GM19023 (cell line): ENCODE results near the gene CGREF1.

Experiments used
- ATAC-seq: cut with Tn5 transposase; IDR thresholded peaks from one replicate; pipeline ENCODE4 v1.9.1; 2021; ENCODE audit warnings: mild to moderate bottlenecking, moderate library complexity; ENCODE audit not compliant: unreplicated experiment

The CGREF1 gene, protein sequence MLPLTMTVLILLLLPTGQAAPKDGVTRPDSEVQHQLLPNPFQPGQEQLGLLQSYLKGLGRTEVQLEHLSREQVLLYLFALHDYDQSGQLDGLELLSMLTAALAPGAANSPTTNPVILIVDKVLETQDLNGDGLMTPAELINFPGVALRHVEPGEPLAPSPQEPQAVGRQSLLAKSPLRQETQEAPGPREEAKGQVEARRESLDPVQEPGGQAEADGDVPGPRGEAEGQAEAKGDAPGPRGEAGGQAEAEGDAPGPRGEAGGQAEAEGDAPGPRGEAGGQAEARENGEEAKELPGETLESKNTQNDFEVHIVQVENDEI

DNA sequence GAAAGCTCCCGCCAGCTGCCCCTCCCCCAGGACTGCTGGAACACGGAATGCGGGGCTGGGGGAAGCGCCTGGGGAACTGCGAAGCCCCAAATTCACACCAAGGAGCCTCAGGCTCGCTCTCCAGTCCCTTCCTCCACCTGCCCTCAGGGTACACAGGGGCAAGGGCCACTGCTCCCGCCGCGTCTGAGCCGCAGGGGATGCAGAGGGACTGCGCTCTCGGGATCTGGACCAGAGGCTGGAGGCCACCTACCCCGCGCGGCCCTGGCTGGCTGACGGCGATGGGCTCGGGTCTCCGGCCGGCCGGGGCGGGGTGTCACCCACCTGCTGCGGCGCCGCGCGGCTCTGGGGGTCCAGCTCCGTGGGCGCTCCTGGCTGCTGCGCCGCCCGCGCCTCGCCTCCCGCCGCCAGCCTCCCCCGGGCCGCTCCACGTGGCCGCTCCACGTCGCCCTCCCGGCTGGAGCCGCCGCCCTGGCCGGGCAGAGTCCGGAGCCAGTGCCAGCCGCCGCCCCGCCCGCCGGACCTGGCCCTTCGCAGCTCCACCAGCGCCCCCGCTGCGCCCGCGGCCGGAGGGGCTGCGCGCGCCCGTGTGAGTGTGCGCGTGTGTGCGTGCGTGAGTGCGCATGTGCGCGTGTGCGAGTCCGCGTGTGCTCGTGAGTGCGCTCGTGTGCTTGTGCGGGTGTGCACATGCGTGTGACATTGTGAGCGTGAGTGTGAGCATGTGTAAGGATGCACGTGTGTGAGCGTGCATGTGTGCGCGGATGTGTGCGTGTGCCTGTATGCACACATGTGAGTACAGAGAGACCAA is at the start of gene CGREF1:
TSS of gene CGREF1 (minus strand) at position 604 of the 805 bp plus-strand sequence. CDS start 14,762 bp downstream, outside the sequence.
- ATAC-seq: no peak

DNA sequence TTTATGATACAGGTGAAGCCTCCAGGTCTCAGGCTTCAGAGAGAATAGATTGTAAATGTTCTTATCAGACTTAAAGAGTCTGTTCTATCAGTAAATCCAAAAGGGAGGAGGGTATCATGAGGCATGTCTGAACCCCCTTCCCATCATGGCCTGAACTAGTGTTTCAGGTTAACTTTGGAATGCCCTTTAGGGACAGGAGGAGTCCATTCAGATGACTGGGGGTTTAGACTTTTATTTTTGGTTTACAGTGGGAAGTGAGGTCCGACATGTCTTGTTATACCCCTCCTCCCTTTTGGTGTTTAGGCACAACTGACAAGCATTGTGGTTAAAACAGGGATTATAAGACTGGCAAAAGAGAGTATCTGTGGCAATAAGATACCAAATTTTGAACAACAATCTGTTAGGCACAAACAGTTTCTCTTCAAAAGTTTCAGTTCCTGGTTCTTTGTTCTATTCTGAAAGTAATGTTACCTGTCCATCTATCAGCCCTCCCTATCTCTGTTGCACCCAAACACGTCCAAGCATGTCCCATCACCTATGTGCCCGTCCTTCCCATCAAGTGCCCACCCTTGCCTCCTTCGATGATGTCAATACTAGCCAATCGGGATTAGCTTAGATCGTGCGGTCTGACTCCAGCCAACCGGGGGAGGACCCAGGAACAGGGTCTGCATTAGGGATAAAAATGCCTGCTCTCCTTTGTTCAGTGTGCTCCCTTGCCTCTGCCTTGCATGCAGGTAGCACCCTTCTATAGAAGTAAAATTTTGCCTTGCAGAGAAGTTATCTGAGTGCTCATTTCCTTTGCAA is 46.2 kb upstream of the CGREF1 start:
- no peak for ATAC-seq

DNA sequence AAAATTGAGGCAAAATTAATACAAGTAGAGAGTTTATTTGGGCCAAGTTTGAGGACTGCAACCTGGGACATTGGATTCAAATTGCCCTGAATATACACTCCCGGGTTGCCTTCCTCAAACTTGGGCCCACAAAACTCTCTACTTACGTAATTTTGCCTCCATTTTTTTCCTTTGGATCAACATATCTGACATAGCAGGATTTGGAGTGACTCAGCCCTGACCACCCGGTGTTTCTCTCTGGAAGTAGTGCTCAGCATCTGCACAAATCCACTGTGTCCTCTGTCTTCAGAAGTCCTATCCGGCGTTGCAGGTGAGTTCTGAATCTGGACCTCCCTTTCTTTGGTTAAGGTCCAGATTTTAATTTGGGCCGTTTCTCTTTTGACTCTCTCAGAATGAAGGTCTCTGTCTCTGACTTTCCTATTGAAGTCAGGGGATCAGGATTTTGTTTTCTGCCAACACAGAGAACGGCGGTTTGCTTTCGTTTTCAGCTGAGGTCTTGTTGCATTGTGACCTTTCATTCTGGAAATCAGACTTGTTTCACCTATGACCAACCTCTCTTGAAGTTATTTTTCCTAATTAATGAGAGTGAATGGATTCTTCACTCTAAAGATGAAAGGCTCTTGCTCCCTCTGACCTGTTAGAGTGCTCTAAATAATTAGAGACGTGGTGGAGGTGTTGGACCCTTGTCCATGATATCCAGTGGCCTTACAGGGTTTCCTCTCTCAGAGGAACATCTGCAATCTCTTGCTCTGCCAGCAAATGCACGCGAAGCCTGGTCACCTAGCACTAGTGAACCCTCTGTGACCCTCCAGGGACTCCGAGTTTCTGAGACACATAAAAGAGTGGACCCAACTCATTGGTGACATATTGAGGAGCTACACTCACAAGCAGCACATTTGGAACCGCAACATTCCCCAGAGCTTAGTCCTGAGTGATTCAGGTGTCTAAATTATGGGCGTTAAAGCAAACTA is 43.5 kb upstream of the CGREF1 start:
- ATAC-seq: no peak

DNA sequence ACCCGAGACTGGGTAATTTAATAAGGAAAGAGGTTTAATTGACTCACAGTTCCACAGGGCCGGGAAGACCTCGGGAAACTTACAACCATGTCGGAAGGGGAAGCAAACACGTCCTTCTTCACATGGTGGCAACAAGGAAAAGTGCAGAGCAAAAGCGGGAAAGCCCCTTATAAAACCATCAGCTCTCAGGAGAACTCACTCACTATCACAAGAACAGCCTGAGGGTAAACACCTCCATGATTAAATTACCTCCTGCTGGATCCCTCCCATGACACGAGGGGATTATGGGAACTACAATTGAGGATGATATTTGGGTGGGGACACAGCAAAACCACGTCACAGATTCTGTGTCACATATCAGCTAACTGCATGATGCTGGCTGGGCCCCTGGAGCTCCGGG is 41.3 kb upstream of the CGREF1 start:
- no peak for ATAC-seq

DNA sequence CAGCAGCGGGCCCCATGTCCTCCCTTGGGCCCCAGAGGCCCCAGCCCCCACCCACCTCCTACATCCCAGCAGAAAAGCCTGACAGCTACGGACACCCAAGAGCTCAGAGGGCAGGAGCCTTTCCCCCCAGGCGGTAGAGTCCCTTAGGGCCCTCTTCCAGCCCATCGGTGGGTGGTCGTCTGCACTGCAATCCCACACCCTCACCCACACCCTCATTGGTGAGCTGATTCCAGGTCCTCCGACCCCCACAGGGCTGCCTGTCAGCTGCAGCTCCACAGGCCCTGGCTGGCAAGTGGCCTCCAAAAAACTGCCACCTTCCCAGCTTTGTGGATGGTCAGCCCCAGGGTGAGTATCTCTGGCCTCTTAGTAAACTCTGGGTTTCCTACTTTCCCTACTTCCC is 40.3 kb upstream of the CGREF1 start:
- no peak for ATAC-seq

DNA sequence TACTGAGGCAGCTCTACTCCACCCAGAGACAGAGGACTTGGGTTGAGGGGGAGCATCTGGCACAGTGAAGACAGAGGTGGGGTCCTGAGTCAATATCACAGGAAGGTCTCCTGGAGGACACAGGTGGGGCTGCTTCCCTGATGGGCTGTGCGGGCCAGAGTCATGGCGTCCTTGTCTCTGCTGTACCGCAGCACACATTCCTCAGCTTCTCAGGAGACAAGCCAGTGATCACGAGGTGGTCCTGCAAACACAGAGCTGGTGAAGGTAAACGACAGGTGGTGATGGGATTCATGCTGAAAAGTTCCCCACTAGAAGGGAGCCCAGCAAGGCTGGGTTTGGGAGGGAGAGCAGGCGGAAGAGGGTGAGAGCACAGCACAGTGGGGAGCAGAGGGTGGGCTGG is 39.5 kb upstream of the CGREF1 start:
- ATAC-seq: no peak

DNA sequence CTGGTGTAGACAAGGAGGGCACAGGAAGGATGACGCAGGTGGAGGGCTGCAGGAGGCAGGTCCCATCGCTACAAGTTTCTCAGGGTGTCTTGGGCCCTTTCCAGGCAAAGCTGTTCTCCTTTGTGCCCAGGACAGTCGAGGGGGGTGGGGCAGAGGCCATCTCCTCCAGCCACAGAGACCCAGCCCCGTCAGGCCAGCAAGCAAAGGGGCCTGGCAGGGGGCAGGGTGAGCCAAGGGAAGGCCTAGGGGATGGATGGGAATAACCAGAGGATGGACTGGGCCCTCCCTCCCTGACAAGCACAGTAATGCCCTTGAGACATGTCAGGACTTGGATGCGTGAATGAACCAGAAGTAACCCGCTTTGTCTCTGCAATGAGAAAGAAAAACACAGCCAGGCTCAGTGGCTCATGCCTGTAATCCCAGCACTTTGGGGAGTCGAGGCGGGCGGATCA is 36.2 kb upstream of the CGREF1 start:
- ATAC-seq: no peak

DNA sequence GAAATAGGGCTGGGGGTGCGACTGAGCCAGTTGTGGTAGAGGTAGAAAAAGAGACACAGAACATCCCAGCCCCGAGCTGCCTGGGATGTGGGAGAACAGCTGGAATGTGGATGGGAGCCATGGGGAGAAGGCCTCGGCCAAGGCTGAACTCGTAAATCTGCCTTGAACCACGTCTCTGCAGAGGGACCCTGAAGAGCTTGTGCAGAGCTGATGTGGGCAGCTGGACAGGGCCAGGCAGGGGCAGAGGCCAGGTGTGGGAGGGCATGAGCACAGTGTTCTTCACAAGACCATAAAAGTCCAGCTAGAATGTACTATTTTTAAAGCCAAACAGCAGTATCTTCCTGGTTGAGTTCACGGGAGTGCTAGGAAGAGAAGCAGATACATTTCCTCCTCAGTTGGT is 35.6 kb upstream of the CGREF1 start:
- no peak for ATAC-seq

DNA sequence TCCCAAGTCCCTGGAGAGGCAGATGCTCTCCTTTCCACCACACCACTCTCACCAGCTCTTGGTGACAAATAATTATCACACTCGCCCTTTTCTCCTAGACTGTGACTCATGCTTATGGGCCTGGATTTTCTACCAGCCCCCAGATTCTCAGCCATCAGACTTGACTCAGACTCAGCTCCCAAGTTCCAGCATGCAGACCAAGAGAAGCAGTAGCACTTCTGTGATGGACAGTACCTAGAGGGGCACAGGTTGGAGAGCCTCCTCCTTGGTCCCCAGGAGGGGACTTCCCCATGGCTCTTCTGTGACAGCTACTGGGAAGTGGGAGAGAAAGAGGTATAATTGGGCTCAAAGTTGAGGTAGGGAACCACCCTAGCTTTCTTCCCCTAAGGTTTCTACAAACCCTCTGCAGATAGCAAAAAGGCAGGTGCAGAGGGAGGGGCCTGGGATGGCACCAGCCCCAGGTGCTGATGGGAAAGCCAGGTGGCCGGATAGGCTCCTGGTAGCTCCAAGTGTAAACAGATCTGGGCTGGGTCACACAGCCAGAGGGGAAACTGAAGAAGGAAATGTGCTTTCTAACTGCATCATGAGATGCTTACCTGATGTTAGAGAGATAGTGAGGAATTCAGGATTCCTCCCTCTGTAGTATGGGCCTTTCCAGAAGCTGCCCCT is 34.0 kb upstream of the CGREF1 start:
- no peak for ATAC-seq

DNA sequence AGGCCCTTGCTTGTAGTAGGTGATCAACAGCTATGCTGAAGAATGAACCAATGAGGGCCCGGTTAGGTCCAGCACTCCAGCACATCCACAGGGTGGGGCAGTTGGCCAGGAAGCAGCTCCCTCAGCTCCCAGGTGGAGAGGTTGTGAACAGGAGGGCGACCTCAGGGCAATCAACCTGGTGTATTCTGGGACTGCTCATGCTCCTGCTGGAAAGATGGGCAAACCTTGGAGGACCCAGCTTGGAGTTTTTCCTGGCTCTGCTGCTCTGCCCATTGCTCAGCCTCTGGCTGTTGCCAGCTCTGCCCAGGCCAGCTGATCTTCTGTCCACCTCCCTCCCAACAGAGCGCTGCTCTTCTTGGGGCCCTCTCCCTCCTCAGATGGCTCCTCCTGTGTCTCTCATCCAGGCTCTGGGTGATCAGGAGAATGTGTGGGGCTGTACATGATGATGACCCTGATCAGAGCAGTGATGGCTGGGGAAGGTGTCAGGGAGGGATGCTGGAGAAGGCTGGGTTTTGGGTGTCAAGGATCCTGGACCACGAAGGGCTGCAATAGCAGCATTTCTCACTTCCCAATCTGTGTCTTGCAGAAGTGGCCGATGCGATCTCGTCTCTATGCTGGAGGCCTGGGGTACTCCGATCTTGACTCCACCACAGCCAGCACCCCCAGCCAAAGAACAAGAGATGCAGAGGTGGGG is 33.3 kb upstream of the CGREF1 start:
- no peak for ATAC-seq

DNA sequence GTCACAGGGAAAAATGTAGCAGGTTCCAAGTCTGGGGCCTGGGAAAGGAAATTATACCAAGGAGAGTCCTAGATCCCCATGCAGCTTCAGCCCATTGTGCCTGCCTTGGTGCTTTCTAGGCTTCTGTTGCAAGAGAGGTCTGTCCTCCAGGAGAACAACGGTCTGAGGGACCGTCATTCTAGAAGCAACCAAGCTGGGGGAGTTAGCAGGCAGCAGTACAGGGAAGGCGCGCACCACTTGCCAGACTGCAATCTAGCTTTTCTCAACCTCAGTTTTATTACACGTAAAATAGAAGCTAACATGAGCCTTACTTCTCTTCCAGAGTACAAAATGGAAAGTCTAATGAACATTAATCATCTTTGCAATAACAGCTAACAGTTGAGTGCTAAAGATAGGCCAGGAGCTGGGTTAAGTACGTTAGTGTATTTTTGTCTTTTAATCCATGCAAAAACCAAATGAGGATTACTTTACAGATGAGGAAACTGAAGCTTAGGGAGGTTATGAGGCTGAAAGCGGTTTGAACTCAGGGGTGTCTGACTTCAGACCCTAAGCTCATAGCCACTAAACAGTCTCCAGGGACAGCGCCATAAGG is 31.8 kb upstream of the CGREF1 start:
- ATAC-seq: no peak

DNA sequence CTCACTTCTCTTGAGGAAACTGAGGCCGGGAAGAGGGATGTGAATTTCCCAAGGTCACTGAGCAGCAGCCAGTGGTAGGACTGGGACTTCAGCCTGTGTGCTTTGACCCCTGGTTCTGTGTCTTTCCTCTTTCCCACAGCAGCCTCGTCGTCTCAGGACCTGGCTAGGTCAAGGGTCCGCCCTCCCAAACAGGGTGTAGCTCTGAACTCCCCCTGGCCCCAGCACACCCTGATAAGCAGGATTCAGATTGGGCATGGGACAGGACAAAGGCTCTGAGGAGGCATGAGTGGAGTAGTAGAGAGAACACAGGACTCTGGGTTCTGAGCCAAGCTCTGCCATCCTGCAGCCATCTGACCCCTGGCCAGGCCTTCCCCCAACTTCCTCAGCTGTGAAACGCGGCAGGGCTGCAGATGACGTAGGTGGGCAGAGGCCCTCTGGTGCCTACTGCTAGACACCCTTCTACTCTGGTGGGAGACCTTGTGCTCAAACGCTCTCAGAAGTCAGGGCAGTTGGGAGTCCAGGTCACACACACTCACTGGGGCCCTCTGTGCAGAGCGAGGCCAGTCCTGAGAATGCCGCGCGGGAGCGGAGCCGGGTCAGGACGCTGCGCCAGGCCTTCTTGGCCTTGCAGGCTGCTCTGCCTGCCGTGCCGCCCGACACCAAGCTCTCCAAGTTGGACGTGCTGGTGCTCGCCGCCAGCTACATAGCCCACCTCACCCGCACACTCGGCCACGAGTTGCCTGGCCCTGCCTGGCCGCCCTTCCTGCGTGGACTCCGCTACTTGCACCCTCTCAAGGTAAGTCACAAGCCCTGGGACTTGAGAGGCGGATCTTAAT is 30.9 kb upstream of the CGREF1 start:
- no peak for ATAC-seq

DNA sequence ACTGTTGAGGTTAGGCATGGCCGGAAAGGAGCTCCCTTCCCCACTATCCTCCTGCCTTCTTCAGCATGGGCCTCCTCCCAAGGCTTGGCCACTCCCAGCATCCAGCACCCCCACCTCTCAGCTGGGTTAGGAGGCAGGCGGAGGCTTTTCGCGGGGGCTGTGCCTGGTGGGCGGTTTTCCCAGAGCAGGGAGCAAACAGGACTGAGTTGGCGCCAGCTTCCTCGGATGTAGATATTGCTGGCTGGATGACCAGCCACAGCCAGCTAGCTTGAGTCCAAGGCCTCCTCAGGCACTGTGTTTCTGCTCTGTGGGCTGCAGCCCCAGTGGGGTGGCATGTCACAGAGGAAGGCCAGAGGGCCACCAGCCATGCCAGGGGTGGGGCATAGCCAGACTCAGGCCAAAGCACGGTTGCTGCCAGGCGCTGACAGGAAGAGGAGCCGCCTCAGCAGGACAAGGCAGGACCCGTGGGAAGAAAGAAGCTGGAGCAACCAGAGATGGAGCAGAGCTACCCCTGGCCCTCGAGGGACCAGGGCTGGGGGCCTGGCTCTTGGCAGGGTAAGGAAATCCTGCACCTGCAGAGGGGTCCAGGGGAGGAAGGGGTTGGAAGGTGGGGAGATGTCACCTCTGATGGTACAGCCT is 30.0 kb upstream of the CGREF1 start, which contains the start of gene TCF23:
TSS of gene TCF23 (plus strand) at position 204 of the 639 bp plus-strand sequence. CDS start at position 334, 130 bp downstream.
- ATAC-seq: no peak

DNA sequence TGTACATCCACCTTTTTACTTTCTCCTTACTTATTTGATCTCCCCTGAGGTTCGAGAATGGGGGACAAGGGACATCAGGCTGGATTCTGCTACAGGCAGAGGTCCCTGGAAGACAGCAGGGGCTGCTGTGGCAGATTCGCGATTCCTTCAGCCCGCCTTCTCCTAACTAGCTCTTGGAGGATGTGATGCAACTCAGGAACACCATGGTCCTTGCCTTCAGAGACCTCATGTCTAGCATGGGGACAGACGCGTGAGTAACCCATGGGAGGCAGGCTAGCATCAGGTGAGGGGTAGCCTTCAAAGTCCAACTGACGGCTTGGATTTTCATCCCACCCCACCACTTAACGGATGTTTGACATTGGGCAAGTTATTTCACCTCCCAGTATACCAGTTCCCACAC is 29.0 kb upstream of the CGREF1 start:
- no peak for ATAC-seq

DNA sequence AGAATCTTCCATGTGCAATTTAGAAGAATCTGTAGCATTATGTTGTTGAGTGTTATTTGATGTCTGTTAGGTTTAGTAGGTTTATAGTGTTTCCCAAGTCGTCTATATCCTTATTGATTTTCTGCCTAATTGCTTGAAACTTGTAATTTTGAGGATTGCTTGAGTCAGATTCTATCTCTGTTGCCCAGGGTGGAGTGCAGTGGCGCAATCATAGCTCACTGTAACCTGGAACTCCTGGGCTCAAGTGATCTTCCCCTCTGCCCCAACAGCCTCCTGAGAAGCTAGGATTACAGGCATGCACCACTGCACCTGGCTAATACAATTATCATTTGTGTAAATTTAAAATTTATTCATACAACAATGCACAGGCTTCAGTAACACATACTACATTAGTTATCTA is 26.8 kb upstream of the CGREF1 start:
- ATAC-seq: no peak

DNA sequence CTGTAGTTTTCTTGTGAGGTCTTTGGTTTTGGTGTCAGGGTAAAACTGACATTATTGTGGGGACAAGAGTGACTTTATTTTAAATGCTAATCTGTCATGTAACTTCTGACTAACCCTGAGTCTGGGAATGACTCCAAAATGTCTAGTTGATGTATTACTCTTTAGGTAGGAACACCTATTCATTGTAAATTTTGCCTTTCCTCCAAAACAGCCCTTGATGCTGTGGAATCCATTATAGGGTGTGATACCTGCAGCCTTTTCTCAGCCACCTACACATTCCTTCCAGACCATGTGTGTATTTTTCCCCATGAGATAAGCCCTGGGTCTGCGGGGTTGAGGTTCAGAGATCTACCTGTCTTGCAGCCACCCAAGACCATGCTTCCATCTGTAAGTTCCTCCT is 24.4 kb upstream of the CGREF1 start:
- no peak for ATAC-seq

DNA sequence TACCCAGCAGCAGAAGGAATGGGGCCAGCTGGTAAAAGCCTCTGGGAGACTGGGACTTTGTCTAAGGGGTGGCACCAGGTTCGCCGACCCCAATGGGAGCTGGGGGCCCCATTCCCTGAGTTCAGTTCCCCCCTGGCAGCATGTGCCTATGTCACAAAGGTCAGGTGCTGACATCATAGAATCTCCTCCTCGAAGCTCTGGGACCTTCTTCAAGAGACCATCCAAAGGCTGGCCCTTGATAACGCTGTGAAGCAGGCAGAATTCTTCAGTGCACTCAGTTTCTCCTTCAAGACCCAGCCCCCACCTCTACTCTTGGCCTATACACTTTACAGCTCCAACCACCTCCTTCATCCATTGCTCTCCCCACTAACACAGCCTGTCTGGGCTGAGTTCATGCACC is 20.4 kb upstream of the CGREF1 start, which contains the start of gene PRR30:
TSS of gene PRR30 (minus strand) at position 101 of the 400 bp plus-strand sequence. CDS start 1,081 bp downstream, outside the sequence.
- no peak for ATAC-seq
